ENCODE measurements around the gene GPBP1L1.

Gene GPBP1L1

GRCh38 chr1:45643321-45643720, 43.0 kb downstream of the GPBP1L1 start:
- no peak for DNase-seq (ENCODE audit: low read depth in 1 of 2, low spot score in 1 of 2)

GRCh38 chr1:45640293-45640692, 46.0 kb downstream of the GPBP1L1 start:
- DNase-seq (ENCODE audit: low read depth in 1 of 2, low spot score in 1 of 2), result no peak

GRCh38 chr1:45635211-45635610, 51.1 kb downstream of the GPBP1L1 start:
- DNase-seq (ENCODE audit: low read depth in 1 of 2, low spot score in 1 of 2), result no peak

- DNase-seq (ENCODE audit: low read depth in 1 of 2, low spot score in 1 of 2), result no peak
These were observed 55.9 kb downstream of the GPBP1L1 start for GRCh38 chr1:45630429-45630828.

GRCh38 chr1:45629035-45629434, 57.3 kb downstream of the GPBP1L1 start:
- no peak for DNase-seq (ENCODE audit: low read depth in 1 of 2, low spot score in 1 of 2)

GRCh38 chr1:45623972-45624371, 62.4 kb downstream of the GPBP1L1 start, which contains the start of gene CCDC17:
TSS of gene CCDC17 (minus strand) at chr1:45624054. CDS start at chr1:45623909, 145 bp downstream.
- DNase-seq (ENCODE audit: low read depth in 1 of 2, low spot score in 1 of 2), result no peak

GRCh38 chr1:45622524-45623394, 63.6 kb downstream of the GPBP1L1 start:
- DNase-seq (ENCODE audit: low read depth in 1 of 2, low spot score in 1 of 2), result no peak

GRCh38 chr1:45621895-45622523, 64.3 kb downstream of the GPBP1L1 start:
- DNase-seq (ENCODE audit: low read depth in 1 of 2, low spot score in 1 of 2), result no peak

- DNase-seq (ENCODE audit: low read depth in 1 of 2, low spot score in 1 of 2), result no peak
These were observed 64.9 kb downstream of the GPBP1L1 start for GRCh38 chr1:45621501-45621836.

GRCh38 chr1:45620588-45621500, 65.5 kb downstream of the GPBP1L1 start:
- DNase-seq (ENCODE audit: low read depth in 1 of 2, low spot score in 1 of 2), result no peak

- DNase-seq (ENCODE audit: low read depth in 1 of 2, low spot score in 1 of 2), result no peak
These were observed 67.0 kb downstream of the GPBP1L1 start for GRCh38 chr1:45619149-45619921.

GRCh38 chr1:45617618-45618017, 68.7 kb downstream of the GPBP1L1 start:
- no peak for DNase-seq (ENCODE audit: low read depth in 1 of 2, low spot score in 1 of 2)

GRCh38 chr1:45615885-45616284, 70.4 kb downstream of the GPBP1L1 start:
- no peak for DNase-seq (ENCODE audit: low read depth in 1 of 2, low spot score in 1 of 2)

GRCh38 chr1:45612941-45613579, 73.3 kb downstream of the GPBP1L1 start:
- no peak for DNase-seq (ENCODE audit: low read depth in 1 of 2, low spot score in 1 of 2)

GRCh38 chr1:45610589-45611226, 75.6 kb downstream of the GPBP1L1 start:
- no peak for DNase-seq (ENCODE audit: low read depth in 1 of 2, low spot score in 1 of 2)

GRCh38 chr1:45608175-45609156, 77.9 kb downstream of the GPBP1L1 start:
- DNase-seq (ENCODE audit: low read depth in 1 of 2, low spot score in 1 of 2), result no peak

GRCh38 chr1:45607404-45608074, 78.8 kb downstream of the GPBP1L1 start:
- no peak for DNase-seq (ENCODE audit: low read depth in 1 of 2, low spot score in 1 of 2)

GRCh38 chr1:45604239-45604638, 82.1 kb downstream of the GPBP1L1 start:
- no peak for DNase-seq (ENCODE audit: low read depth in 1 of 2, low spot score in 1 of 2)

All from stimulated activated CD4-positive, alpha-beta T cell treated with anti-CD3 and anti-CD28 coated beads, Interleukin-15, amount 100 ng/mL, for 1 hour (primary cell).